Hippocampal formation (tissue), 2 donors: ENCODE measurements around the gene SLC9A5.

ENCODE experiments used
- DNase-seq, 2 donors: peaks; one replicate each; lab custom pipeline; 2025; lab: John Stamatoyannopoulos, UW

SLC9A5 gene

GRCh38 chr16:67281536-67282446, 33.0 kb downstream of the SLC9A5 start:
- DNase-seq, result no peak

GRCh38 chr16:67282447-67282805, 33.6 kb downstream of the SLC9A5 start:
- no peak for DNase-seq

GRCh38 chr16:67283039-67283825, 34.5 kb downstream of the SLC9A5 start:
- no peak for DNase-seq

GRCh38 chr16:67283826-67284555, 35.2 kb downstream of the SLC9A5 start:
- DNase-seq, result no peak

GRCh38 chr16:67284699-67285646, 36.2 kb downstream of the SLC9A5 start:
- DNase-seq, result no peak

- no peak for DNase-seq
These were observed 37.9 kb downstream of the SLC9A5 start for GRCh38 chr16:67286441-67287235.

- DNase-seq, result no peak
These were observed 39.2 kb downstream of the SLC9A5 start for GRCh38 chr16:67287960-67288359.

GRCh38 chr16:67291461-67291860, 42.7 kb downstream of the SLC9A5 start:
- DNase-seq, result no peak

GRCh38 chr16:67294171-67294757, 45.5 kb downstream of the SLC9A5 start:
- no peak for DNase-seq

- no peak for DNase-seq
These were observed 46.2 kb downstream of the SLC9A5 start for GRCh38 chr16:67294938-67295361.

GRCh38 chr16:67296420-67296819, 47.6 kb downstream of the SLC9A5 start:
- DNase-seq, result no peak

GRCh38 chr16:67298277-67298676, 49.5 kb downstream of the SLC9A5 start:
- no peak for DNase-seq

GRCh38 chr16:67299269-67299668, 50.5 kb downstream of the SLC9A5 start:
- DNase-seq, result no peak

GRCh38 chr16:67301080-67301782, 52.5 kb downstream of the SLC9A5 start:
- no peak for DNase-seq

- DNase-seq, result no peak
These were observed 53.3 kb downstream of the SLC9A5 start for GRCh38 chr16:67302076-67302475.

- no peak for DNase-seq
These were observed 54.2 kb downstream of the SLC9A5 start for GRCh38 chr16:67302970-67303369.

- no peak for DNase-seq
These were observed 55.2 kb downstream of the SLC9A5 start for GRCh38 chr16:67304020-67304419.

- no peak for DNase-seq
These were observed 56.7 kb downstream of the SLC9A5 start for GRCh38 chr16:67305216-67306071.
